ENCODE measurements around the gene DUSP8.

DNA sequence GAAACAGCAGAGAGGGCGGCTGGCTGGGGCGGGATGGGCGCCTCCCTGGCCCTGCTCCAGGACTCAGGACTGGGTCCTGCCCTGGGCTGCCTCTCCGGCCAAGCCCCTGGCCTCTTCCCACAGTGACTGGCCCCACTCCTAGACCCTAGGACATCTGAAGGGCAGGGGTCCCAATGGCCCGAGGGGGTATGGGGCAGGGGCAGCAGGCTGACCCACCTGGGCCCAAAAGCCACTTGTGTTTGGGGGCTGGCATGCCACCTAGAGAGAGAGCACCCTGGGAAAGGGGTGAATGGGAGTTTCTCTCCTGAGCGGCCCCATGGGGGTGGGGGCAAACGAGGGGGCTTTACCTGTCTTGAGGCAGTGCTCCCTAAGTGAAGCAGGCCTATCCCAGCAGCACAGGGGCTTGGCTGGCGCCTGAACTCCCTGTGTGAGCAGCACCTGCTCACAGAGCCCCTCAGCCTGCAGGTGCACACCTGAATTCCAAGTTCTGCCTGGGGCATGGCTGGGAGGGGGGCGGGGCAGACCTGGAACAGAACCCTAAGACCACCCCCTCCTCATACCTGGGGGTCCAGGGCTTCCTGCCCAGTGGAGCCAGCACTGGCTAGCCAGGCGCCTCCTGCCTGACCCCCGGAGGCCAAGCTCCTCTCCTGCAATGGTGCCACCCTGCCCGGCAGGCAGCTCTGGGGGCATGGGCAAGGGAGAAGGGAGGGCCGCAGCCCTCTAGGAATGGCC, 16.9 kb downstream of the DUSP8 start:
- no peak for TF ChIP-seq RAD21 (IDR thresholded peaks at IDR 0.05 in 1 of 2, conservative IDR thresholded peaks at IDR 0.05 in 1 of 2; ENCODE audit: low read depth in 2 of 2, low read length in 2 of 2)
- TF ChIP-seq, protein P1, sequence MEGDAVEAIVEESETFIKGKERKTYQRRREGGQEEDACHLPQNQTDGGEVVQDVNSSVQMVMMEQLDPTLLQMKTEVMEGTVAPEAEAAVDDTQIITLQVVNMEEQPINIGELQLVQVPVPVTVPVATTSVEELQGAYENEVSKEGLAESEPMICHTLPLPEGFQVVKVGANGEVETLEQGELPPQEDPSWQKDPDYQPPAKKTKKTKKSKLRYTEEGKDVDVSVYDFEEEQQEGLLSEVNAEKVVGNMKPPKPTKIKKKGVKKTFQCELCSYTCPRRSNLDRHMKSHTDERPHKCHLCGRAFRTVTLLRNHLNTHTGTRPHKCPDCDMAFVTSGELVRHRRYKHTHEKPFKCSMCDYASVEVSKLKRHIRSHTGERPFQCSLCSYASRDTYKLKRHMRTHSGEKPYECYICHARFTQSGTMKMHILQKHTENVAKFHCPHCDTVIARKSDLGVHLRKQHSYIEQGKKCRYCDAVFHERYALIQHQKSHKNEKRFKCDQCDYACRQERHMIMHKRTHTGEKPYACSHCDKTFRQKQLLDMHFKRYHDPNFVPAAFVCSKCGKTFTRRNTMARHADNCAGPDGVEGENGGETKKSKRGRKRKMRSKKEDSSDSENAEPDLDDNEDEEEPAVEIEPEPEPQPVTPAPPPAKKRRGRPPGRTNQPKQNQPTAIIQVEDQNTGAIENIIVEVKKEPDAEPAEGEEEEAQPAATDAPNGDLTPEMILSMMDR (IDR thresholded peaks at IDR 0.05; ENCODE audit: control extremely low read depth in 1 of 3, insufficient read depth in 1 of 3, low read depth in 1 of 3, low read length in 3 of 3) = peak in 1 of 3 experiments; percentile 11; a peak in 1 of 4 replicates
- TF ChIP-seq EP300 (IDR thresholded peaks at IDR 0.05; ENCODE audit: borderline replicate concordance in 1 of 2, low read depth in 2 of 2, low read length in 2 of 2) = no peak
- no peak for TF ChIP-seq SP1 (IDR thresholded peaks at IDR 0.05; ENCODE audit: low read depth, low read length)
- no peak for TF ChIP-seq BACH1 (IDR thresholded peaks at IDR 0.05; ENCODE audit: low read length)
- no peak for TF ChIP-seq EZH2 (IDR thresholded peaks at IDR 0.05; ENCODE audit: low read depth, low read length, severe bottlenecking)
- no peak for TF ChIP-seq SIN3A (conservative IDR thresholded peaks at IDR 0.05 in 1 of 2, IDR thresholded peaks at IDR 0.05 in 1 of 2; ENCODE audit: low read depth in 1 of 2, low read length in 2 of 2)
- TF ChIP-seq POLR2AphosphoS5 (IDR thresholded peaks at IDR 0.05; ENCODE audit: low read depth, low read length) = no peak
- no peak for TF ChIP-seq POLR2A (IDR thresholded peaks at IDR 0.05; ENCODE audit: control extremely low read depth in 1 of 2, low read depth in 2 of 2, low read length in 2 of 2)
- no peak for TF ChIP-seq CBX5 (IDR thresholded peaks at IDR 0.05; ENCODE audit: low read depth, low read length)
- no peak for TF ChIP-seq NRF1 (IDR thresholded peaks at IDR 0.05; ENCODE audit: low read depth, low read length)
- TF ChIP-seq ZNF274 (IDR thresholded peaks at IDR 0.05; ENCODE audit: borderline replicate concordance, extremely low read depth, low read length) = no peak
